MCF 10A (cell line): ENCODE results near the gene BHLHE41. TPM values are rescaled to one million over a fixed set of nuclear protein-coding genes. Genes with fewer than 3 reads are reported as not detected.

Experiments
- BruUV-seq: library from RNA; stranded (reverse); fragments of 400-500 nt; replicated peaks from 2 replicates; lab custom pipeline; 2021; lab: Mats Ljungman, UMichigan
- CTCF ChIA-PET: fragments of 300-600 bp; sonication (Branson Sonifier 250); formaldehyde crosslinking; extraction: SDS; loops from one replicate; lab custom pipeline; 2021; ENCODE audit warnings: antibody characterized with exemption, inconsistent platforms; lab: Yijun Ruan, JAX
- POLR2A ChIA-PET: fragments of 300-600, 350-650 bp; sonication (Branson Sonifier 250); formaldehyde crosslinking; extraction: SDS; loops from one replicate; lab custom pipeline; 2020; ENCODE audit warnings: antibody characterized with exemption, inconsistent platforms; lab: Yijun Ruan, JAX
- DNase-seq: peaks from one replicate; pipeline ENCODE4 v3.0.0-alpha.2; 2018; ENCODE audit not compliant: unreplicated experiment
- H3K27ac Mint-ChIP-seq: one replicate; pipeline ENCODE4 v1.8.0; 2022; ENCODE audit warnings: mild to moderate bottlenecking, low read depth, mixed read lengths; ENCODE audit not compliant: unreplicated experiment
- H3K27me3 Mint-ChIP-seq: one replicate; pipeline ENCODE4 v1.8.0; 2022; ENCODE audit warnings: mixed read lengths; ENCODE audit not compliant: insufficient read depth, unreplicated experiment
- H3K36me3 Mint-ChIP-seq: one replicate; pipeline ENCODE4 v1.8.0; 2022; ENCODE audit warnings: mild to moderate bottlenecking, moderate library complexity, mixed read lengths; ENCODE audit not compliant: insufficient read depth, unreplicated experiment
- H3K4me1 Mint-ChIP-seq: one replicate; pipeline ENCODE4 v1.8.0; 2022; ENCODE audit warnings: mixed read lengths; ENCODE audit not compliant: insufficient read depth, unreplicated experiment
- H3K4me3 Mint-ChIP-seq: one replicate; pipeline ENCODE4 v1.8.0; 2022; ENCODE audit warnings: mild to moderate bottlenecking, moderate library complexity, mixed read lengths; ENCODE audit not compliant: unreplicated experiment
- H3K9me3 Mint-ChIP-seq: one replicate; pipeline ENCODE4 v1.8.0; 2022; ENCODE audit warnings: mixed read lengths; ENCODE audit not compliant: unreplicated experiment
- CTCF ChIP-seq: fragments of 200-600 bp; IDR thresholded peaks from one replicate; pipeline ENCODE4 v1.8.0; 2022; ENCODE audit warnings: antibody characterized with exemption, mild to moderate bottlenecking; ENCODE audit not compliant: unreplicated experiment
- intact Hi-C: fragments of 100-400 bp; cut with micrococcal nuclease; formaldehyde crosslinking; loops from 2 replicates; pipeline ENCODE4 v1.14.1; 2022
- total RNA-seq: library from RNA; stranded (reverse); gene quantifications from 2 replicates; pipeline ENCODE4 v1.2.3, GENCODE V29; 2022

The BHLHE41 gene
- total RNA-seq, 1 experiment from 2014 or later = 1.1 TPM

- ChIA-PET POLR2A (interaction anchor here (0.5 kb wide), 1 partner anchor 119 kb away, joined by 3 read pairs; no protein-coding TSS in a partner anchor), CTCF (interaction anchor here (0.5 to 1.0 kb wide), 5 partner anchors 15 to 754 kb away, joined by 3 to 5 read pairs (median 3); no protein-coding TSS in a partner anchor)
Observed at GRCh38 chr12:26101350-26101734, 23.5 kb downstream of the BHLHE41 start.

GRCh38 chr12:26100666-26101349 is 24.0 kb downstream of the BHLHE41 start:
- no TSS peak for BruUV-seq
- H3K4me3 Mint-ChIP-seq = no peak overlapping the region
- no peak overlapping the region for H3K27ac Mint-ChIP-seq
- CTCF ChIA-PET = interaction anchor here (0.8 to 1.2 kb wide), 5 partner anchors 12 to 551 kb away, joined by 3 to 4 read pairs (median 3); no protein-coding TSS in a partner anchor
- peaks cover 5% of the 10 kb centered on the region for H3K36me3 Mint-ChIP-seq
- no peak for TF ChIP-seq CTCF
- POLR2A ChIA-PET = interaction anchor here (1.8 kb wide), 1 partner anchor 15 kb away, joined by 5 read pairs; no protein-coding TSS in a partner anchor
- intact Hi-C loops = no loop called here
- no peaks in the 10 kb centered on the region for H3K27me3 Mint-ChIP-seq
- H3K4me1 Mint-ChIP-seq = peaks cover 7% of the 10 kb centered on the region
- H3K9me3 Mint-ChIP-seq = no peaks in the 10 kb centered on the region
- DNase-seq = no peak

More at GRCh38 chr12:26101350-26101734, 23.5 kb downstream of the BHLHE41 start:
- peak; percentile 17 for DNase-seq
- Mint-ChIP-seq H3K27ac (no peak overlapping the region), H3K9me3 (no peaks in the 10 kb centered on the region), H3K27me3 (no peaks in the 10 kb centered on the region), H3K4me3 (no peak overlapping the region), H3K36me3 (peaks cover 5% of the 10 kb centered on the region), H3K4me1 (peaks cover 7% of the 10 kb centered on the region)
- no TSS peak for BruUV-seq
- no peak for TF ChIP-seq CTCF
- intact Hi-C loops = no loop called here

GRCh38 chr12:26097046-26097878 is 27.6 kb downstream of the BHLHE41 start:
- CTCF ChIA-PET = interaction anchor here (0.6 to 1.9 kb wide), 19 partner anchors 9 to 788 kb away, joined by 3 to 14 read pairs (median 4); no protein-coding TSS in a partner anchor
- Mint-ChIP-seq H3K36me3 (no peaks in the 10 kb centered on the region), H3K4me3 (no peak overlapping the region), H3K9me3 (no peaks in the 10 kb centered on the region), H3K4me1 (peaks cover 7% of the 10 kb centered on the region), H3K27me3 (no peaks in the 10 kb centered on the region), H3K27ac (no peak overlapping the region)
- DNase-seq = peak; percentile 86
- POLR2A ChIA-PET = interaction anchor here (0.6 to 1.5 kb wide), 8 partner anchors 17 to 658 kb away, joined by 3 to 6 read pairs (median 4); partner anchors contain the start of gene BHLHE41
- peak; percentile 93 for TF ChIP-seq CTCF
- no TSS peak for BruUV-seq
- intact Hi-C loops = loop anchor here (1.0 to 10.0 kb wide), 9 partner anchors 18 to 778 kb away; no protein-coding TSS in a partner anchor
